HepG2 (cell line): ENCODE results near the gene IPO13. TPM values are rescaled to one million over a fixed set of nuclear protein-coding genes. Genes with fewer than 3 reads are reported as not detected.

Experiments used
- ATAC-seq: fragments of 200-7000 bp; cut with Tn5 transposase; 3 replicates; pipeline ENCODE4 v1.9.1; 2020; ENCODE audit warnings: mild to moderate bottlenecking, moderate library complexity
- BruUV-seq: library from RNA; stranded (reverse); fragments of 400-500 nt; replicated peaks from 2 replicates; lab custom pipeline; 2021; lab: Mats Ljungman, UMichigan
- CTCF ChIA-PET: fragments of 300-600 bp; formaldehyde crosslinking; extraction: SDS; loops from one replicate; lab custom pipeline; 2021; ENCODE audit warnings: low total read pairs, inconsistent platforms, low intra/inter-chr PET ratio; lab: Yijun Ruan, JAX
- POLR2A ChIA-PET: fragments of 350-600 bp; sonication (Branson Sonifier 250); formaldehyde crosslinking; loops from one replicate; lab custom pipeline; 2020; ENCODE audit warnings: antibody characterized with exemption, inconsistent platforms; lab: Yijun Ruan, JAX
- DNase-seq: peaks from one replicate; pipeline ENCODE4 v3.0.0-alpha.2; 2015; ENCODE audit warnings: low spot score
- FAIRE-seq: peaks from 3 replicates; lab custom pipeline; 2011; peaks lifted over from hg19 to GRCh38; lab: Jason Lieb, UNC
- H2AFZ ChIP-seq: one replicate; pipeline ENCODE4 v1.6.1; 2011; ENCODE audit warnings: low read length, inconsistent platforms
- H3K27ac ChIP-seq: fragments of 300-600 bp; 3 replicates; pipeline ENCODE4 v1.8.0; 2011; ENCODE audit warnings: mixed run types, mild to moderate bottlenecking, mixed read lengths, low read length, inconsistent platforms; ENCODE audit not compliant: insufficient read depth; ENCODE audit errors: extremely low read length
- H3K27me3 ChIP-seq, 2 experiments: fragments of 200-600 bp in 1 of 2; 2 replicates in 1 of 2; 3 replicates in 1 of 2; pipeline versions ENCODE4 v1.6.0 to v1.8.0; 2011; ENCODE audit warnings: low read length in 2 of 2, mild to moderate bottlenecking in 2 of 2, moderate library complexity in 2 of 2, inconsistent platforms in 1 of 2; ENCODE audit not compliant: insufficient read depth in 2 of 2, control insufficient read depth in 1 of 2
- H3K36me3 ChIP-seq, 2 experiments: fragments of 200-600 bp in 1 of 2; replicated peaks in 1 of 2; 2 replicates in 1 of 2; 3 replicates in 1 of 2; pipeline versions ENCODE4 v1.5.1 to v1.8.0; 2011; ENCODE audit warnings: low read length in 2 of 2, inconsistent platforms in 1 of 2; ENCODE audit not compliant: insufficient read depth in 2 of 2, control insufficient read depth in 1 of 2
- H3K4me1 ChIP-seq: 2 replicates; pipeline ENCODE4 v1.5.1; 2012; ENCODE audit warnings: low read length, inconsistent platforms; ENCODE audit not compliant: insufficient read depth
- H3K4me2 ChIP-seq: 2 replicates; pipeline ENCODE4 v1.6.0; 2011; ENCODE audit warnings: low read depth, low read length, inconsistent platforms
- H3K4me3 ChIP-seq, 3 experiments: fragments of 200-600 bp in 1 of 3; sonication (generic), shearing (Covaris generic) in 1 of 3; replicated peaks in 1 of 3; 2 replicates each; pipeline ENCODE4 v1.5.1; 2011 to 2016; ENCODE audit warnings: low read length in 3 of 3, inconsistent platforms in 2 of 3, low read depth in 2 of 3, mild to moderate bottlenecking in 2 of 3, control low read depth in 1 of 3, mixed read lengths in 1 of 3; ENCODE audit not compliant: insufficient read depth in 1 of 3
- H3K79me2 ChIP-seq: one replicate; pipeline ENCODE4 v1.6.1; 2011; ENCODE audit warnings: low read length, inconsistent platforms; ENCODE audit not compliant: insufficient read depth
- H3K9ac ChIP-seq: 2 replicates; pipeline ENCODE4 v1.6.0; 2011; ENCODE audit warnings: mild to moderate bottlenecking, low read depth, low read length, inconsistent platforms; ENCODE audit not compliant: insufficient read depth
- H3K9me3 ChIP-seq: 2 replicates; pipeline ENCODE4 v1.5.1; 2012; ENCODE audit warnings: mild to moderate bottlenecking, low read length
- H4K20me1 ChIP-seq: 2 replicates; pipeline ENCODE4 v1.6.0; 2011; ENCODE audit warnings: inconsistent platforms, mild to moderate bottlenecking, low read length, moderate library complexity; ENCODE audit not compliant: insufficient read depth
- DPF2 ChIP-seq: sonication (generic); formaldehyde crosslinking; IDR thresholded peaks from 2 replicates; pipeline ENCODE4 v1.4.0; 2020; ENCODE audit warnings: mild to moderate bottlenecking, low read depth, missing genetic modification reagents, borderline replicate concordance
- ELF3 ChIP-seq: IDR thresholded peaks from 2 replicates; pipeline ENCODE4 v1.6.1; 2016; ENCODE audit warnings: missing genetic modification reagents, missing compliant biosample characterization
- ETV6 ChIP-seq: sonication (generic); formaldehyde crosslinking; conservative IDR thresholded peaks from 2 replicates; pipeline ENCODE4 v1.4.0; 2020; ENCODE audit warnings: missing genetic modification reagents
- HMGXB4 ChIP-seq, 2 experiments: sonication (generic) in 1 of 2; formaldehyde crosslinking in 1 of 2; IDR thresholded peaks; 2 replicates each; pipeline versions ENCODE4 v1.4.0 to v1.6.1; 2018 to 2020; ENCODE audit warnings: missing genetic modification reagents in 2 of 2, borderline replicate concordance in 1 of 2, low read depth in 1 of 2, mild to moderate bottlenecking in 1 of 2, missing biosample characterization in 1 of 2
- HOXD1 ChIP-seq: sonication (generic); formaldehyde crosslinking; IDR thresholded peaks from 2 replicates; pipeline ENCODE4 v1.5.0; 2020; ENCODE audit warnings: missing genetic modification reagents
- KLF6 ChIP-seq: IDR thresholded peaks from 2 replicates; pipeline ENCODE4 v1.8.0; 2016; ENCODE audit warnings: missing biosample characterization, missing genetic modification reagents
- RFX3 ChIP-seq: IDR thresholded peaks from 2 replicates; pipeline ENCODE4 v1.6.1; 2016; ENCODE audit warnings: missing biosample characterization, missing genetic modification reagents
- SNRNP70 ChIP-seq: fragments of 200-400 bp; formaldehyde crosslinking; IDR thresholded peaks from 2 replicates; pipeline ENCODE4 v1.6.1; 2017; ENCODE audit warnings: mild to moderate bottlenecking, low read depth, low read length, moderate library complexity
- SP1 ChIP-seq, 2 experiments: fragments of 450-650 bp in 1 of 2; sonication (generic) in 1 of 2; formaldehyde crosslinking in 1 of 2; IDR thresholded peaks; 2 replicates each; pipeline versions ENCODE4 v1.4.0 to v1.6.1; 2016 to 2020; ENCODE audit warnings: missing genetic modification reagents in 1 of 2
- ZNF44 ChIP-seq: sonication (generic); formaldehyde crosslinking; IDR thresholded peaks from 2 replicates; pipeline ENCODE4 v1.5.1; 2020; ENCODE audit warnings: mild to moderate bottlenecking, missing genetic modification reagents
- ZNF557 ChIP-seq: sonication (generic); formaldehyde crosslinking; IDR thresholded peaks from 2 replicates; pipeline ENCODE4 v1.4.0; 2020; ENCODE audit warnings: missing genetic modification reagents
- ZNF775 ChIP-seq: sonication (generic); formaldehyde crosslinking; IDR thresholded peaks from 2 replicates; pipeline ENCODE4 v1.4.0; 2020; ENCODE audit warnings: missing genetic modification reagents, mild to moderate bottlenecking, moderate library complexity, borderline replicate concordance
- WGBS: methylation state at CpG from one replicate; pipeline ENCODE4 v1.1.6; 2017; ENCODE audit warnings: low lambda C conversion rate; 5-methylcytosine and 5-hydroxymethylcytosine counted together
- in situ Hi-C: cut with HindIII; loops from 2 replicates; pipeline ENCODE4 v1.10.0; 2017; ENCODE audit warnings: low pct_unique_long_range_greater_than_20kb; ENCODE audit not compliant: extremely low pct_ligation_motif_present
- intact Hi-C: fragments of 100-400 bp; cut with micrococcal nuclease; formaldehyde crosslinking; loops from one replicate; pipeline ENCODE4 v1.10.0; 2022; ENCODE audit not compliant: unreplicated experiment
- polyA plus RNA-seq, 8 experiments: library from polyadenylated mRNA; depleted of rRNA in 3 of 8; stranded (reverse) in 7 of 8; unstranded in 1 of 8; fragments of >200 nt; fragmentation: Illumina TruSeq in 4 of 8; extraction: Trizol in 4 of 8; gene quantifications; 2 replicates each; pipeline versions ENCODE4 v1.2.1 to v1.2.3, GENCODE V29; 2011 to 2016; ENCODE audit warnings: low read depth in 4 of 8, missing spikeins in 1 of 8, mixed read lengths in 1 of 8; ENCODE audit not compliant: insufficient read depth in 1 of 8
- total RNA-seq, 5 experiments: library from RNA; depleted of rRNA; stranded (reverse); fragments of >200 nt; fragmentation: Illumina TruSeq; extraction: Trizol; gene quantifications; 2 replicates each; pipeline ENCODE4 v1.2.3, GENCODE V29; 2016; ENCODE audit warnings: low read depth in 1 of 5

Gene IPO13
- total and polyA plus RNA-seq, 2 of the 13 experiments (the other 11 are each of a cell fraction or from before 2014, with no cell fraction given), result 12.9 to 15.6 TPM

- H3K27ac ChIP-seq, result no peak overlapping the region
- H3K4me1 ChIP-seq, result no peaks in the 10 kb centered on the region
- WGBS, result 95% methylated on average over 5 of the region's 8 CpGs
- H3K9me3 ChIP-seq, result no peaks in the 10 kb centered on the region
- no TSS peak for BruUV-seq
- in situ Hi-C loops, result no loop called here
- POLR2A ChIA-PET, result no interaction called here
- H3K4me3 ChIP-seq, result no peak overlapping the region
- no peak for FAIRE-seq
- no peaks in the 10 kb centered on the region for H3K79me2 ChIP-seq
- H3K36me3 ChIP-seq, result peaks cover 7 to 25% of the 10 kb centered on the region in 2 experiments; a peak in 4 of 5 replicates
- H3K9ac ChIP-seq, result no peak overlapping the region
- intact Hi-C loops, result no loop called here
- no peaks in the 10 kb centered on the region for H4K20me1 ChIP-seq
- CTCF ChIA-PET, result no interaction called here
- H3K4me2 ChIP-seq, result no peak overlapping the region
- no peak for DNase-seq
- H3K27me3 ChIP-seq, result no peaks in the 10 kb centered on the region
- no peak for TF ChIP-seq HMGXB4 (CRISPR knock-in tag; IDR thresholded peaks at IDR 0.05; ENCODE audit: borderline replicate concordance in 1 of 2, low read depth in 1 of 2)
- TF ChIP-seq ETV6, result no peak
- no peak for TF ChIP-seq ELF3 (CRISPR knock-in tag)
- no peak for TF ChIP-seq ZNF557
- TF ChIP-seq ZNF44 (CRISPR knock-in tag), result no peak
- TF ChIP-seq HOXD1 (CRISPR knock-in tag), result no peak
- TF ChIP-seq RFX3 (CRISPR knock-in tag), result no peak
- TF ChIP-seq ZNF775, result no peak
- TF ChIP-seq DPF2, result no peak
- no peak for TF ChIP-seq SNRNP70
- no peak for TF ChIP-seq SP1 (IDR thresholded peaks at IDR 0.05)
- no peak for TF ChIP-seq SP1 (CRISPR knock-in tag; IDR thresholded peaks at IDR 0.05)
- TF ChIP-seq KLF6 (CRISPR knock-in tag), result no peak
- H2AFZ ChIP-seq, result no peak overlapping the region
- ATAC-seq, result no peak
Observed at GRCh38 chr1:43960798-43961197, 14.0 kb downstream of the IPO13 start.
